ENCODE results near the gene LRRFIP1.
"Not testable (repeated sequence)": the region's sequence is repeated elsewhere in the genome, so short reads cannot be mapped to it uniquely, and the experiment has no call there.

Gene LRRFIP1

GRCh38 chr2:237754182-237754581 lies 126.8 kb downstream of the LRRFIP1 start:
- no peak for DNase-seq

- DNase-seq, result no peak
Observed at GRCh38 chr2:237754626-237755248, 127.3 kb downstream of the LRRFIP1 start.

DNA sequence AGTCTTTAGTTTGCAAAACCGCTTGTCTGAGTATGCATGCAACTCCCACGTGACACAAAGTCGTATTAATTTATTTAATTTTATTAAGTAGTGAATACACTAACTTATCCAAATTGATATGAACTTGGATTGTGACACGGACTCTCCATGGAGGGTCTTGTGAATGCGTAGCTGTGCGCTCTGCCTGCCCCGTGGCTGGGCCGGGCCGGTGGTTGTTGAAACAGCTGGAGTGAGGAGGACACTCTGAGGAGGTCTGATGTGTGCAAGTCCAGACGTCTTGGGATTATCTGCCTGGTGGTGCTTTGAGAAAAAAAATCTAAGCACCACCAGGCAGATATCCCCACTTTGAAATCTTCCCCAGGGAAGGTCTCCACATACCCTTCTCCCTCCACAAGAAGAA lies 130.2 kb downstream of the LRRFIP1 start:
- no peak for DNase-seq

- DNase-seq, result no peak
Observed at GRCh38 chr2:237758185-237758584, 130.8 kb downstream of the LRRFIP1 start.

DNA sequence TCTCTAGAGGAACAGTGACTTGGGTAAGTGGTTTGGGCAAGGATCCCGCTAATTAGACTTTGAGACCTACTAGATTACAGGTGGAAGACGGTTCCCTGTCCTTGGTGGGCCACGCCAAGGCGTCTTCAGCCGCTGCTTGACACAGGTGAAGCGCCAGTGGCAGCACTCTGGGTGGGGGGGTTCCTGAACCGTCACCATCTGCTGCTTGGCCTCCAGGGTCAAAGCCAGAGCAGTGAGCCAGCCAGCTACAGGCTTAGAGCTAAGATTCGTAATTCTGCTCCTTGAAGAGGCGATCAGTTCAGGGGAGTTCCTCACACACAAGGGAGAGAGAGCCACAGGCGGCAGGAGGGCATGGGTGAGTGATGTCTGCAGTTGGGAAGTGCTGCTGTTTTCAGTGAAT lies 131.8 kb downstream of the LRRFIP1 start:
- no peak for DNase-seq

DNA sequence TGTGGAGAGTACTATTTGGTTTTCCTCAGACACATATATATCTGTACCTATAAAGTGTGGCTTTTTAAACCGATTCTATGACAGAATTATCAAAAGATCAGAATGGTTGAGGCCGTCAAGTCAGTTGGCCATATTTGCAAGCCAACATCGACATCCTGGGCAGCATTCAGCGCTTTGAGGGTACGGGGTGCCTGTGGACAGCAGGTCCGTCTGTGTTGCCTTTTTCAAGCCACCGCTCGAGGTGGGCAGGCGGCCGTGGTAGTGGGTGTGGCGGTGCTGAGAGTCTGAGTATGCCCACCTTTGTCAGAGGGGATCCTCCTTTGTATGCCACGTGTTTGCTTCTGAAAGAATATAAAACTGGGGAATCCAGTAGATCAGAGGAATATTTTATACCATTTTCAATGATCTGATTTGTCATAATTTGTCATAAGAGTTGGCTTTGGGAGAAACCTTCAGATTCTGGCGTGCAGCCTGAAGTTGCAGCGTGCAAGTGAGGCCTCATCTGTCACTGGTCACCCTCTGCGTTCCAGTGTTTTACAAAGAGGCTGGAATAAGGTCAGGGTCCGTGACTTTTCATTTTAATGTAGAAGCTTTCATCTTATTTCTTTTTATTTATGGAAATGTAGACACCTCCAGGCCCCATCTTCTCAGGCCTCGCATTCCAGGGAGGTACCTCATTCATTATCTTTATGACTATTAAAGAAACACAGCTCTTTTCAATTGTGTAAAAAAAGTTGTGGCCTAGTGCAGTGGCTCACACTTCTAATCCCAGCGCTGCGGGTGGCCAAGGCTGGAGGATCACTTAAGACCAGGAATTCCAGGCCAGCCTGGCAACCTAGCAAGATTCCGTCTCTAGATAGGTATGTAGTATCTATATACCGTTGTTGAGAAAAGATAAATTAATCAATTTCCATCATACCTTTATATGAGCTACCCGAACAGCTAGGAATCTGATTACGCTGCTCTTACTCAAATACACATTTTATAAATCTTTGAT lies 133.4 kb downstream of the LRRFIP1 start:
- no peak for DNase-seq

GRCh38 chr2:237762291-237763182 lies 135.2 kb downstream of the LRRFIP1 start:
- DNase-seq, result not testable (repeated sequence)

- no peak for DNase-seq
Observed at GRCh38 chr2:237763812-237764211, 136.4 kb downstream of the LRRFIP1 start.

DNA sequence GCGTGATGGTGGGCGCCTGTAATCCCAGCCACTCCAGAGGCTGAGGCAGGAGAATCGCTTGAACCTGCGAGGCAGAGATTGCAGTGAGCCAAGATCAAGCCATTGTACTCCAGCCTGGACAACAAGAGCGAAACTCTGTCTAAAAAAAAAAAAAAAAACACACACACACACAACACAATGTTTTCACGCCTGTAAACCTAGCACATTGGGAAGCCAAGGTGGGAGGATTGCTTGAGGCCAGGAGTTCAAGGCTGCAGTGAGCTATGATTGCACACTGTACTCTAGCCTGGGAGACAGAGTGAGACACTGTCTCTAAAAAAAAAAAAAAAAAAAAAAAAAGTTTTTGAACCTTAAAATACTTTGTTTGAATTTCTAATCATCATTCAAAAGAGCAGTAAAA lies 137.7 kb downstream of the LRRFIP1 start:
- DNase-seq, result not testable (repeated sequence)

DNA sequence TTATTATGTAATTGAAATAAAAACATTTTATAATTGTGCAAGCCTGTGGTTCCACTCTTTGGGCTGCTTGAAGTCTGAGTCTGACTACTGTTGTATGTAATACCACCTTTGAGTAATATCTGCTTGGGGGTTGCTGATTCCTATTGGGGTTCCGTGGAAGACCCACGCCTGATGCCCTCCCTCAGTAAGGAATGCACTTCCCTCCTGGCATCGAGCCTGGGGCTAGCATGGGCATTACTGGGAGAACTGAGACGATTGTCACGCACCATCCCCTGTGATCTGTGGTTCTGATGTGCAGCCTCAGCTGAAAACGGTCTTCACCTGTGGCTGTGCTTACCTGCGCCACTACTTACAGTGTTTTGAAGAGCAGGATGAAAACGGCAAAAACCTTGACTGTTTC lies 138.5 kb downstream of the LRRFIP1 start:
- DNase-seq, result no peak

DNA sequence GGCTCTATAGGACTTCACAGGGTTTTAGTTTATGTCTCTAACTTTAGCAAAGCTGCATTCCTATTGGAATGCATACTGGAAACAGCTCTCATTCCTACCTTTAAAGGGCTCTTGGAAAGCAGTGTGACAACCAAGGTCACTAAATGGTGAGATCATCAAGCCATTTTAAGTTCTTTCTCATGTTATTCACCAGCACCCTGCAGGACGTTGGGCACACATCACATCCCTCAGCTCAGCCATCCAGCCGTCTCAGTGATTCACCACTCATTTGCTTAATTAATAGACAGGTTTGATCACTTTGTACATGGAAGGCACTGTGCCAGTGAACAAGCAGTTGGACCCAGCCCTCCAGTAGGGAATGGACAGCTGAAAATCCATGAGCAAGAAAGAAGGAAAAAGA lies 139.0 kb downstream of the LRRFIP1 start:
- DNase-seq, result no peak

DNA sequence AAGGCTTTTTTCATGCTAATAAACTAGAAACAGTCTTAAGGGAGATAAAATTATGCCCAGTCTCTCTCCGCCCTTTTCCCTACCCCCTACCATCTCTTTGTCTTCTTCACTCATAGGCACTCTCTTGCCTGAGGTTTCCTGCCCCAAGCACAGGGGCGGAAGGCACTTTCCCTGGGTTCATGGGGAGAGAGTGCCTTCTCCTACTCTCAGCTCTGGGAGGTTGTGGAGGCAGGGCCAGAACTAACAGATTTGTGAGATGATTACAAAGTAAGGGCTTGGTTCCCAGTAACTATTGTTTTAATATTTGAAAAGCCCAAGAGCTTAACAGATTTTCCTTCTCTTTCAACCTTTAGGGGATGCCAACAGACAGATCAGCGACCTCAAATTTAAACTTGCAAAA lies 145.1 kb downstream of the LRRFIP1 start:
- DNase-seq, result no peak

- no peak for DNase-seq
Observed at GRCh38 chr2:237773826-237774225, 146.4 kb downstream of the LRRFIP1 start.

- DNase-seq, result peak; percentile 66
Observed at GRCh38 chr2:237774811-237775553, 147.6 kb downstream of the LRRFIP1 start.

DNA sequence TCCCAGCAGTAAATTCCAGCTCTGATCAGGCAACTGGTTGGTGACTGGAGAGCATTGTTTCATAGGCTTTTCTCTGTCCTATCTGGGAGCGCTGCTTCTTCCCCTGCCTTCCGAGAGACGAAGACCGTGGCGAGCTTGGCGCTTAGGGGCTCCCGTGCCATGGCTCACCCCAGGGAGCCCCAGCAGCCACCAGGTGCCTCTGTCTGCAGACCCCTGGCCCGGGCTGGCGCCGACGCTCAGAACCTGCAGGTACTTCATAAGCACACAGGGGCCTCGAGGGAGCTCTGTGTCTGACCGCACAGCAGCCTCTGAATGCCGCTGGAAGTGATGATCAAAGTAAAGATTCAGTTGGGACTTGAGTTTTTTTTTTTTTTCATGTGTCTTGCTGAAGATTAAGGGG lies 152.1 kb downstream of the LRRFIP1 start:
- DNase-seq, result no peak

DNA sequence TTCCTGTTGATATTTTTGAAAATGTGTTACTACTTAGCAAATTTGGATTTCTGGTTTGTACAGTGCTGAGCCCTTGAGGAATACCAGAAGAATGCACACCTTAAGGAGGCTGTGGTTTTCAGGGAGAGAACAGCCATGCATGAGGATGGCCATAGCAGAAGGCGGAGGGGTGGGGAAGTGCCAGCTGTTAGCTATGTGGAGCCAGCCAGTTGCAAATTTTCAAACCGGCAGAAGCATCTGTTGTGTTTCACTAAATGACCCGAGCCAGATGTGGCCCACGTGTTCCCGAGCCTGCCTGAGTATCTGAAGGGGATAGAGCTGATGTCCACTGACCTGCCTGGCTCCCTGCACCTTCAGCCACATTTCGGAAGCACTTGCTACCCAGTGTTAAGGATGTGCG lies 154.8 kb downstream of the LRRFIP1 start:
- DNase-seq, result no peak

- DNase-seq, result not testable (repeated sequence)
Observed at GRCh38 chr2:237783678-237784077, 156.3 kb downstream of the LRRFIP1 start.

DNA sequence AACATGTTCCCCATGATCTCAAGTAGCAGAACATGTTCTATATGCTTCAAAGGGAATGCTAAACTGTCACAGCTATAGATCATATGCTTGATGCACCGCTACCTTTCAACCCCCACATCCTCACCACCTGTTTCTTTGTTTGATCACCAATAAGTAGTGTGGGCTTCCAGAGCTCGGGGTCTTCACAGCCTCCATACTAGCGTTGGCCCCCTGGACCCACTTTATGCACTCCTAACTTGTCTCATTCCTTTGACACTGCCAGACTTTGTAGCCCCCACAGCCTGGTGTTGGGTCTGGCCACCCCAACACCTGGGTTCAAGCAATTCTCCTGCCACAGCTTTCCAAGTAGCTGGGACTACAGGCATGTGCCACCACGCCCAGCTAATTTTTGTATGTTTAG lies 159.5 kb downstream of the LRRFIP1 start:
- no peak for DNase-seq

- DNase-seq, result no peak
Observed at GRCh38 chr2:237790353-237790752, 163.0 kb downstream of the LRRFIP1 start.

GRCh38 chr2:237791977-237792727 lies 164.8 kb downstream of the LRRFIP1 start:
- DNase-seq, result no peak

DNA sequence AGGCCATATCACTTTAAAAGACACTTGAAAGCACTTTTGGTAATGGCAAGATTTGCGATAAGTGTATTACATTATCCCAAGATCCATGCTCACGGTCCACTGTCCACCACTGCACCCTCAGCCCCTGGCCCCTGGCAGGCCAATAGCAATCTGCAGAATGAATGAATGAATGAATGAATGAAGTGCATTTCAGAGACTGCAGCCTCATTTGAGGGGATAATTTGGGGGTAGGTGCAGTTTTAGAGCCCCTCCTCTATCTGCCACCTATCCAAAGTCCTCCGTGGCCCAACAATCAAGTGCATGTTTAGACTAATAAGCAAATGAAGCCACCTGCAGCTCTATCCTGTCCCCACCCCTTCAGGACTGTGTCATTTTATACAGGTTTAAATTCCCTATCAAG lies 169.9 kb downstream of the LRRFIP1 start:
- DNase-seq, result no peak
